Fibroblast of the aortic adventitia (primary cell): ENCODE measurements around the gene DDX17. TPM values are rescaled to one million over a fixed set of nuclear protein-coding genes. Genes with fewer than 3 reads are reported as not detected.

Experiments used
- DNase-seq: peaks from one replicate; pipeline ENCODE4 v3.0.0-alpha.2; 2010; ENCODE audit warnings: low read depth
- H3K4me3 ChIP-seq: 2 replicates; pipeline ENCODE4 v1.5.1; 2011; ENCODE audit warnings: low read depth, mild to moderate bottlenecking, control low read depth, low read length, moderate library complexity
- CTCF ChIP-seq: IDR thresholded peaks from 2 replicates; pipeline ENCODE4 v1.5.1; 2011; ENCODE audit warnings: mild to moderate bottlenecking, low read length, control low read depth, inconsistent platforms; ENCODE audit not compliant: insufficient read depth
- total RNA-seq: library from RNA; depleted of rRNA; stranded (reverse); fragments of >200 nt; gene quantifications from 2 replicates; pipeline ENCODE4 v1.2.3, GENCODE V29; 2012; ENCODE audit warnings: low replicate concordance

Gene DDX17
- total RNA-seq, 1 donor = 322 TPM

GRCh38 chr22:38494498-38494897 lies 11.6 kb downstream of the DDX17 start:
- peak; percentile 90 for DNase-seq
- no peak for TF ChIP-seq CTCF
- no peak overlapping the region for H3K4me3 ChIP-seq

- DNase-seq = no peak
- no peak overlapping the region for H3K4me3 ChIP-seq
- TF ChIP-seq CTCF = no peak
These were observed 14.3 kb downstream of the DDX17 start for GRCh38 chr22:38491707-38492348.

GRCh38 chr22:38490915-38491314 lies 15.2 kb downstream of the DDX17 start:
- no peak overlapping the region for H3K4me3 ChIP-seq
- TF ChIP-seq CTCF = no peak
- peak; percentile 62 for DNase-seq

GRCh38 chr22:38490475-38490874 lies 15.6 kb downstream of the DDX17 start:
- DNase-seq = no peak
- TF ChIP-seq CTCF = no peak
- H3K4me3 ChIP-seq = no peak overlapping the region

- DNase-seq = no peak
- TF ChIP-seq CTCF = no peak
- H3K4me3 ChIP-seq = no peak overlapping the region
These were observed 16.5 kb downstream of the DDX17 start for GRCh38 chr22:38489561-38490145.

GRCh38 chr22:38489142-38489541 lies 17.0 kb downstream of the DDX17 start:
- H3K4me3 ChIP-seq = no peak overlapping the region
- TF ChIP-seq CTCF = no peak
- no peak for DNase-seq

- no peak for TF ChIP-seq CTCF
- no peak overlapping the region for H3K4me3 ChIP-seq
- DNase-seq = no peak
These were observed 18.2 kb downstream of the DDX17 start for GRCh38 chr22:38487946-38488345.
